ENCODE results near the gene LGALS1.
"Not testable (repeated sequence)": the region's sequence is repeated elsewhere in the genome, so short reads cannot be mapped to it uniquely, and the experiment has no call there.

The LGALS1 gene

DNA sequence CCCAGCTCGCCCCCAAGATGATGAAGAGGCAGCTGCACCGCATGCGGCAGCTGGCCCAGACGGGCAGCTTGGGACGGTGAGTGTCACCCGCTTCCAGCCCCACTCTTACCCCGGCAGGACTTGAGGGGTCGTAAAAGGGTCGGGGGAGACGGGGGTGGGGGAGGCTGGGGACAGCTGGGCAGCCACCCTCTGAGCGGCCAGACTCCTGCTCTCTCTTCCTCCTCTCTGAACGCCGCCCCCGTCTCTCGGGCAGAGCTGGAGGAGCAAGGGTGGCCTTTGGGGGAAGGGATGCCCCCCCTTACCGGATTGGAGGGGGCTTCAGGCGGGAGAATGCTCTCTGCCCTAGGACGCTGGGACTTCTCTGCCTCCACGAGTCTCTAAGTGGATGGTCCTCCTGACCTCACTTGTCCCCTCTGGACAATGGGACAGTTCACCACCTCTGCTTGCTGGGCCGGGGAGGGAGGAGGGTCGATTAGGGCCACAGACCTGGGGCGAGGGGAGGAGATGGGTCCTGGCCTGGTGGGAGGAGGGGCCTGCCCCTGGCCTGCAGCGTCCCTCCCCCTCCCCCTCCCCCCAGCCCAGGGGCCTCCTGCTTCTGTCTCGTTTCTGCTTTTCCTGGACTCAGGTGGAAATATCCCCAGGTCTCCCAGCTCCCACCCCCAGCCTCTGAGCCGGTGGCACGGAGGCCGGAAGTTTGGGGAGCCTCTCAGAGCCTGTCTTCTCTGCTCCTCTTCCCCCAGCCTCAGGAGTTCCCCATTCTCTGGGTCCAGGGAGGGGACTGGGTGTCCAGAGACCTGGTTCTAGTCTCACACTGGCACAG lies 35.5 kb upstream of the LGALS1 start:
- DNase-seq, result peak; percentile 30

GRCh38 chr22:37640591-37641560 lies 34.6 kb upstream of the LGALS1 start:
- DNase-seq, result no peak

- DNase-seq, result no peak
Observed at GRCh38 chr22:37641561-37641949, 33.9 kb upstream of the LGALS1 start.

- peak; percentile 92 for DNase-seq
Observed at GRCh38 chr22:37643225-37643847, 32.1 kb upstream of the LGALS1 start.

DNA sequence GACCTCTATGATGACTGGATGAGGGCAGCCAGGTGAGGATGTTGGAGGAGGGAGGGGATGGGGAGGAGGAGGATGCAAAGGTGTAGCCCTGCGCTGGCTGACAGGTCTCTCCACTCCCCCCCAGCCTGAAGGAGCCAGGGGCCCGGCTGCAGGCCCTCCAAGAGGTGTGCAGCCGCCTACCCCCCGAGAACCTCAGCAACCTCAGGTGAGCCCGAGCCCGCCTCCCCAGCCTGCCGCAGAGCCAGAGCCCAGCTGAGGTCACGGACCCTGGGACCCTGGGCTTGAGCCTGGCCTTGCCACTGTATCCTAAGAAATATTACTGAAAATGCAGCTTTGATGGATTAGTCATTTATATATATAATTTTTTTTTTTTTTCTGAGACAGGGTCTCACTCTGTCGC lies 28.1 kb upstream of the LGALS1 start:
- DNase-seq, result no peak

- no peak for DNase-seq
Observed at GRCh38 chr22:37647928-37648327, 27.5 kb upstream of the LGALS1 start.

DNA sequence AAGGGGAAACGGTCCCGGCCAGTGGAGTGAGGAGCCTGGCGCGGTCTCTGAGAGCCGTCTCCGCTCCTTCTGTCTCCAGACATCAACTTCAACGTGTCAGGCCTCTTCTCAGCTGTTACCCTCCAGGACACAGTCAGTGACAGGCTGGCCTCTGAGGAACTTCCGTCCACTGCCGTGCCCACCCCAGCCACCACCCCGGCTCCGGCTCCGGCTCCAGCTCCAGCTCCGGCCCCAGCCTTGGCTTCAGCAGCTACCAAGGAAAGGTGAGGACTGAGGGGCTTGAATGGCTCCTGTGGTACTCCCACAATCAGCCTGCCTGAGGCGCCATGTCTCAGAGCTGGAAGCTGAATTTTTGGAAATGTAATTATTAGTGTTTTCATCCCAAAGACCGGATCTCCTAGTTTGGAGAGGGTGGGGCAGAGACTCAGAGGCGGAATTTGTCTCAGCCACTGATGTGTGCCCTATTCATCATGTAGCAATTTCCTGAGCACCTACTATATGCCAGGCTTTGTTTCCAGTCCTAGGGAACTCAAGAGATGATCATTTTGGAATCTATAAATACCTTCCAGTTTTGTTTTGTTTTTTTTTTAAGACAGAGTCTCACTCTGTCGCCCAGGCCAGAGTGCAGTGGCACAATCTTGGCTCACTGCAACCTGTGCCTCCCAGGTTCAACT lies 24.8 kb upstream of the LGALS1 start:
- no peak for DNase-seq

DNA sequence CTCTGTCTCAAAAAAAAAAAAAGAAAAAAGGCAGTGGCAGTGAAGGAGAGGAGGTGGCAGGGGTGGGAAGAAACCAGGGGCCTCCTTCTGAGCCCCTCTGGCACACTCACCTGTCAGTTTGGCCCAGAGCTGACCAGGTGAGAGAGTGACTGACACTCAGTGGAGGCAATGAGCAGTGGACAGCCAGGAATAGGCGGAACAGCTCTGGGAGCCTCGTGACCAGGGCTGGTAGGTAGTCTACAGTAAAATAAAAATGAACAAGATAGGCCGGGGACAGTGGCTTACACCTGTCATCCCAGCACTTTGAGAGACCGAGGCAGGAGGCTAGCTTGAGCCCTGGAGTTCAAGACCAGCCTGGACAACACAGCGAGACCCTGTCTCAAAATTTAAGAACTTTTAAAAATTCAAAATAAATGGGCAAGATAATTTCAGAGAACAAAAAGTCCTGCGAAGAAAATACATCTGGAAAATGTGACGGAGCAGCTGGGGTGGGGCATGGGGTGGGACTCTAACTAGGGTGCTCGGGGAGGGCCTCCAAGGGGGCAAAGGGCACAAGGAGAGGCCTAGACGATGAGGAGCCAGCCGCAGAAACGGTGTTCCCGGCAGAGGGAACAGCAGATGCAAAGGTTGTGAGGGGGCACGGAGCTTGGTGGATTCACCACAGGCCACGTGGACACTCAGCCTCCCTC lies 20.7 kb upstream of the LGALS1 start:
- no peak for DNase-seq

DNA sequence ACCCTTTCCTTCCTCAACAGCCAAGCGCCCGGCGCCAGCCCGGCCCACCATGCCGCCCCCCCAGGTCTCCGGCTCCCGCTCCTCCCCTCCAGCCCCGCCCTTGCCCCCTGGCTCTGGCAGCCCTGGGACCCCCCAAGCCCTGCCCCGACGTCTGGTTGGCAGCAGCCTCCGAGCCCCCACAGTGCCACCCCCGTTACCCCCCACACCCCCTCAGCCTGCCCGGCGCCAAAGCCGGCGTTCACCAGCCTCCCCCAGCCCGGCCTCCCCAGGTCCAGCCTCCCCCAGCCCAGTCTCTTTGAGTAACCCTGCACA lies 20.2 kb upstream of the LGALS1 start:
- DNase-seq, result no peak

DNA sequence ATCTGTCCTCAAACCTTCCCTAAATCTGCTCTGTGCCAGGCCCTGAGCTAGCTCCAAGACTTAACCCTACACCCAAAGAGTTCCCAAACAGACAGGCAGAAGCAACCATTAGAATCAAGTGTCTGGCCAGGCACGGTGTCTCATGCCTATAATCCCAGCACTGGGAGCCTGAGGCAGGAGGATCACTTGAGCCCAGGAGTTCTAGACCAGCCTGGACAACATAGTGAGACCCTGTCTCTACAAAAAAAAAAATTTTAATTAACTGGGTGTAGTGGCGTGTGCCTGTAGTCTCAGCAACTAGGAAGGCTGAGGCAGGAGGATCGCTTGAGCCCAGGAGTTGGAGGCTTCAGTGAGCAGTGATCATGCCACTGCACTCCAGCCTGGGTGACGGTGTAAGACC lies 18.9 kb upstream of the LGALS1 start:
- DNase-seq, result not testable (repeated sequence)

DNA sequence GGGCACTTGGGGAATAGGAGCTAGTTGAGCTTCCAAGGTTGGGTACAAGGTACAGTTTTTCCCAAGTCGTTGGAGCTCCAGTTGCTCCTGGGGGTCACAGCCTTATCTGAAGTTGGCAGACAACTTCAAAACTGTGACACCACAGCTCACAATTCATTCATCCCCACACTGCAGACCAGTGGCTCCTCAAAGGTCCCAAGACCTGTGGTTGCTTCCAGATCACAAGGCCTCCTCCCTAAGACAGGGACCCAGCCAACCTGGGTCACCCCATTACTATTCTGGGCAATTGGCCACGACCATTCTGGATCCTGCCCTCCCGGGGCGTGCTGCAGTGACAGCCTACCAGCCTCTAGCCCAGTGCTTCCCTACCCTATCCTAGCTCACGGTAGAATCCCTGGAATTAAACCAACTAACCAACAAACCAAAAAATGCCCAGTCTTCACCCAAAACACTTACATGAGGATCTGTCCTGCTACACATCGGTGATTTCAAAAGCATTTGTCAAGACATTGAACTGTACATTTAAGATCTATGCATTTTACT lies 17.8 kb upstream of the LGALS1 start:
- DNase-seq, result no peak

DNA sequence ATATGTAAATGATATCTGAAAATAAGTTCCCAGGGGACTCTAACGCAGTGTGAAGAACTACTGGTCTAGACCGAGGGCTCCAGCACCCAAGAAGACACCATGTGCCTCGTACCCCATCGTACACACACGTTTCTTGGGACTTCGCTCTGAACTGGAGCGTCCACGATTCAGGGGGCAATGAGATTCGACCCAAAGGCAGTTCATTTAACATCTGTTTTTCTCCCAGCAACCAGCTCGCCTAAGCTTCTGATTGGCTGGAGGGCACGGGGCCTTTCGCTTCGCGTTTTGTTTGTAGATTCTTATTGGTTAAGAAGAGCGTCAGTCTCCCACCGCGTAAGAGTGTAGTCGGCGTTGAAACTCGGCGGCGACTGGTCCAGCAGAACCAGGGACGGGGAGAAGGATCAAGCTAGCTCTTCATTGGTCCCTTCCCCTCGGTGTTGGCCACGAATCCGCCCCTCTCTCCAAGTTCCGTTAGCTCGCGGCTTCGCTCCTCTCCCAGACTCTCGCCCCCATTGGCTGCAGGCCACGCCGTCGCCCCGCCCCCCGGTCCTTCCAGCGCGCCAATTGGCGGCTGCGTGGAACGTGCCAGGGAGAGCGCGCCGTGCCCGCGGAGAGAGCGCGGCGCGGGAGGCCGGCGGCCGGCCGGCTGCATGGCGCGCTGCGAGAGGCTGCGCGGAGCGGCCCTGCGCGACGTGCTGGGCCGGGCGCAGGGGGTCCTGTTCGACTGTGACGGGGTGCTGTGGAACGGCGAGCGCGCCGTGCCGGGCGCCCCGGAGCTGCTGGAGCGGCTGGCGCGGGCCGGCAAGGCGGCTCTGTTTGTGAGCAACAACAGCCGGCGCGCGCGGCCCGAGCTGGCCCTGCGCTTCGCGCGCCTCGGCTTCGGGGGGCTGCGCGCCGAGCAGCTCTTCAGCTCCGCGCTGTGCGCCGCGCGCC lies 17.0 kb upstream of the LGALS1 start, which contains the start of gene PDXP:
Gene PDXP, plus strand, starts transcription at position 591 of the 933 bp plus-strand sequence. Its CDS starts 60 bp downstream, at position 651.
- DNase-seq, result peak; percentile 98

- no peak for DNase-seq
Observed at GRCh38 chr22:37659066-37659896, 16.2 kb upstream of the LGALS1 start.

DNA sequence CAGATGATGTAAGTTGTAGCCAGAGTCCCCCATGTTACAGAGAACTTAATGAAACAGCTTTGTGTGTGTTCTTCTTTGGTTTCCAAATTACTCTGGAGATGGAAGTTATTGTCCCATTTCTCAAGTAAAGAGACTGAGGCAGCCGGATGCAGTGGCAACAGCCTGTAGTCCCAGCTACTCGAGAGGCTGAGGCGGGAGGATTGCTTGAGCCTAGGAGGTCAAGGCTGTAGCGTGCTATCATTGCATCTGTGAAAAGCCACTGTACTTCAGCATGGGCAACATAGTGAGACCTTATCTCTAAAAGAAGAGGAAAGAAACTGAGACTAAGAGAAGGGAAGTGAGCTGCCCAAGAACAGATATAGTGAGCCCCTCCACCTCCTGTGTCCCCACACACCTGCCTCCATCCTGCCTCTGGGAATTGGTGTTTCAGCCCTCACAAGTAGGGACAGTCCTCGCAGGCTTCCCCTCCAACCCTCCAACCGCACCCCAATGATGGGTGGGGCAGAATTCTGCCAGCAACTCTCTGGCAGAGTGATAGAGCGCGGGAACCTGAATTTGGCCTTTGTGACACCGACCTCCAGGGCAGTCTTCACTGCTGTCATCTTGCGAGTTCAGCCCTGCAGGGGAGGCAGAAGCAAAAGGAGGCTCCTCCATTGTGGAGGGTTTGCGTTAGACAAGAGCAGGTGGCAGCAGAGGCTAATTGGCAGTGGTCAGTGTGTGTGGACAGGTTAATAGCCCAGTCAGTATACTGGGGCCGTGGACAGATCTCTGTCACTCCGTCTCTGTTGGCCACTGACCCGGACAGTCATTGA lies 15.3 kb upstream of the LGALS1 start:
- DNase-seq, result no peak

GRCh38 chr22:37660709-37661045 lies 14.8 kb upstream of the LGALS1 start:
- no peak for DNase-seq

DNA sequence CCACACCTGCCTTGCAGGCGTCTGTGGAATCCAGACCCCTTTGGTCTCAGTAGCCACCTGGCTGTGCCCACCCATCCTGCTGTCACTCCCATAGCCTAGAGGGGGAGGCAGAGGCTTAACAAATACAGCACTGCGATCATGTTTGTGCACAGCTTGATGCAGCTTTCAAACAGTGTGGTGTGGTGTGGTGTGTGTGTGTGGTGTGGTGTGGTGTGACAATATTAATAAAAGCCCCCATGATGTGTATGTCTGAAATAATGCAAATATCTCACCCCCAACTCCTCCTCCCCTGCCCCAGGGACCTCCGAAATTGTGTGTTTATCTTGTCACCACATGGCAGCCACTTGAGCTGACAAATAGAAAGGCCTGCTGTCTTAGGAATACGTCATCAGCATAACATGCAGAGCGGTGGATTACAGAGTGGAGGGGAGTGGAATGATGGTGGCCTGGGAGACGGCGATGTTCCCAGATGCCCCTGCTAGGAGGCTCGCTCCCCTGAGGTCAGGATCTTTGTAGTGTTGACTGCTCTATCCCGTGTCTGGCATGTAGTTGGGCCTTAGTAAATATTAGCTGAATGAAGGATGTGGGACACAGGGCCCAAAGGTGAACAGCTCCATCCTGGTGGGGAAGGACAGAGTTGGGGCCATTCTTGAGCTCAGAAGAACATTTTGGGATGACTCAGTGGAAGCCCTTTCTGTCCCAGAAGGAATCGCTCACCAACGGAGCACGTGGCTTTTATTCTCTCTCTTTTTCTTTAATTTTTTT lies 14.1 kb upstream of the LGALS1 start:
- peak; percentile 40 for DNase-seq

DNA sequence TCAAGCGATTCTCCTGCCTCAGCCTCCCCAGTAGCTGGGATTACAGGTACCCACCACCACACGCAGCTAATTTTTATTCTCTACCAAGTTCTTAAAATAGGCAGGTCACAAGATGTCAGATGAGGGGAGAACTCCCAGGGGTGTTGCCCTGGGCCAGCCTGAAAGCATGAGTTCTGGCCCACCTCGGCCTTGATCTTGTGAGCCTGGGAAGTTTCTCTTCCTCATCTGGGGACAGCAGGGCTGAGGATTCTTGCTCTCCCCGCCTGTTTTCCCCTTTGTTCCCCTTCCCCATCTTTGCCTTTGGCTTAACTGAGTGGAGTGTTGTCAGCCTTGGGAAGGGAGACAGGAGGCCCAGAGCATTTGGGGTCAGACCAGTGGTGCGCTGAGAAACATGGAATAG lies 13.4 kb upstream of the LGALS1 start:
- no peak for DNase-seq

GRCh38 chr22:37663521-37664140 lies 11.8 kb upstream of the LGALS1 start:
- DNase-seq, result no peak
